ENCODE results near the gene CPEB1. TPM values are rescaled to one million over a fixed set of nuclear protein-coding genes. Genes with fewer than 3 reads are reported as not detected.

The CPEB1 gene
- total and polyA plus RNA-seq, 2 donors (not counting 1 experiment from before 2014, with no cell fraction given): 0.19 to 0.62 TPM

DNA sequence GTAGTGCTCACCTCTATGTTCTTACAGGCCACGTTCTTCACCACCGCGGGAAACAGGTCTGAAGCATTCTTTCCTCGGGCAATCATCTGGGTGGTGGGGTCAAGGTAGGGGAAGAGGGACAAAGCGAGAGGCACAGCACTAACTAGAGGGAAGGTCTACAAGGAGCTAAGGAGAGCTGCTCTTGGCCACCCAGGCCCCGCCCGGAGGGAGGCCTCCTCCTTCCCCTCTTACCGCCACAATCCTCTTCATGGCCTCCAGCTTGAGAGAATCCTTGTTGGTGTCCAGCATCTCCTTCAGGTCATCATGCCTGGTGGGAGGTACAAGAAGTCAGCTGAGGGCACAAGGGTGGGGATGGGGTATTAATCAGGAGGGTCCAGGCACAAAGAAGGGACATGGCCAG lies 42.0 kb upstream of the CPEB1 start:
- no peaks in the 10 kb centered on the region for H3K79me2 ChIP-seq (ENCODE audit: control insufficient read depth, insufficient read depth, low read length)
- ChIA-PET POLR2A (no interaction called here), CTCF (no interaction called here)
- no peak overlapping the region for H3K27ac Mint-ChIP-seq
- H2AFZ ChIP-seq (ENCODE audit: insufficient read depth, low read depth, low read length, poor library complexity, severe bottlenecking): no peak overlapping the region
- H3K27me3 ChIP-seq (replicated peaks in 1 of 4; ENCODE audit: control extremely low read depth in 1 of 4, control insufficient read depth in 3 of 4, insufficient read depth in 4 of 4, low read length in 3 of 4): peaks cover 0 to 7% (median 0%) of the 10 kb centered on the region in 4 experiments
- no peak overlapping the region for H3K4me3 ChIP-seq (ENCODE audit: control extremely low read depth in 1 of 5, extremely low read depth in 1 of 5, insufficient read depth in 1 of 5, low read depth in 2 of 5, low read length in 4 of 5)
- no peak for TF ChIP-seq EZH2 (IDR thresholded peaks at IDR 0.05; ENCODE audit: borderline replicate concordance, insufficient read depth, low read depth, low read length, poor library complexity, severe bottlenecking)
- TF ChIP-seq, protein P1, sequence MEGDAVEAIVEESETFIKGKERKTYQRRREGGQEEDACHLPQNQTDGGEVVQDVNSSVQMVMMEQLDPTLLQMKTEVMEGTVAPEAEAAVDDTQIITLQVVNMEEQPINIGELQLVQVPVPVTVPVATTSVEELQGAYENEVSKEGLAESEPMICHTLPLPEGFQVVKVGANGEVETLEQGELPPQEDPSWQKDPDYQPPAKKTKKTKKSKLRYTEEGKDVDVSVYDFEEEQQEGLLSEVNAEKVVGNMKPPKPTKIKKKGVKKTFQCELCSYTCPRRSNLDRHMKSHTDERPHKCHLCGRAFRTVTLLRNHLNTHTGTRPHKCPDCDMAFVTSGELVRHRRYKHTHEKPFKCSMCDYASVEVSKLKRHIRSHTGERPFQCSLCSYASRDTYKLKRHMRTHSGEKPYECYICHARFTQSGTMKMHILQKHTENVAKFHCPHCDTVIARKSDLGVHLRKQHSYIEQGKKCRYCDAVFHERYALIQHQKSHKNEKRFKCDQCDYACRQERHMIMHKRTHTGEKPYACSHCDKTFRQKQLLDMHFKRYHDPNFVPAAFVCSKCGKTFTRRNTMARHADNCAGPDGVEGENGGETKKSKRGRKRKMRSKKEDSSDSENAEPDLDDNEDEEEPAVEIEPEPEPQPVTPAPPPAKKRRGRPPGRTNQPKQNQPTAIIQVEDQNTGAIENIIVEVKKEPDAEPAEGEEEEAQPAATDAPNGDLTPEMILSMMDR (IDR thresholded peaks at IDR 0.05): no peak
- no peak overlapping the region for H3K9ac ChIP-seq (ENCODE audit: low read length)
- H3K9me3 Mint-ChIP-seq (ENCODE audit: insufficient read depth): no peaks in the 10 kb centered on the region
- H3K27me3 Mint-ChIP-seq: peaks cover 16% of the 10 kb centered on the region
- WGBS (ENCODE audit: insufficient coverage): no CpG with 5 or more reads among the region's 8 CpGs
- H3K4me1 Mint-ChIP-seq: no peaks in the 10 kb centered on the region
- no peaks in the 10 kb centered on the region for H3K36me3 ChIP-seq (replicated peaks in 1 of 2; ENCODE audit: control extremely low read depth in 1 of 2, control insufficient read depth in 1 of 2, extremely low read depth in 1 of 2, insufficient read depth in 2 of 2, low read length in 1 of 2)
- H3K4me2 ChIP-seq (replicated peaks; ENCODE audit: low read depth, low read length, poor library complexity, severe bottlenecking): no peak overlapping the region
- no peaks in the 10 kb centered on the region for H4K20me1 ChIP-seq (ENCODE audit: control insufficient read depth, insufficient read depth, low read length, poor library complexity, severe bottlenecking)
- ATAC-seq (ENCODE audit: low read depth) (no peak), DNase-seq (no peak)
- no peak overlapping the region for H3K4me3 Mint-ChIP-seq
- H3K9me3 ChIP-seq (ENCODE audit: control extremely low read depth in 1 of 3, control insufficient read depth in 2 of 3, insufficient read depth in 1 of 3, low read length in 2 of 3): no peaks in the 10 kb centered on the region
- no peak overlapping the region for H3K27ac ChIP-seq (ENCODE audit: low read length in 2 of 2)
- no peaks in the 10 kb centered on the region for H3K4me1 ChIP-seq (ENCODE audit: control insufficient read depth in 2 of 2, insufficient read depth in 2 of 2, low read length in 2 of 2)
- intact Hi-C loops (cut with micrococcal nuclease): no loop called here

- no peaks in the 10 kb centered on the region for H3K9me3 Mint-ChIP-seq (ENCODE audit: insufficient read depth)
- no peaks in the 10 kb centered on the region for H3K36me3 ChIP-seq (replicated peaks in 1 of 2; ENCODE audit: control extremely low read depth in 1 of 2, control insufficient read depth in 1 of 2, extremely low read depth in 1 of 2, insufficient read depth in 2 of 2, low read length in 1 of 2)
- no peaks in the 10 kb centered on the region for H3K9me3 ChIP-seq (ENCODE audit: control extremely low read depth in 1 of 3, control insufficient read depth in 2 of 3, insufficient read depth in 1 of 3, low read length in 2 of 3)
- POLR2A ChIA-PET: no interaction called here
- TF ChIP-seq, protein P1 (IDR thresholded peaks at IDR 0.05): no peak
- no peak for TF ChIP-seq EZH2 (IDR thresholded peaks at IDR 0.05; ENCODE audit: borderline replicate concordance, insufficient read depth, low read depth, low read length, poor library complexity, severe bottlenecking)
- H3K27ac Mint-ChIP-seq: no peak overlapping the region
- ATAC-seq (ENCODE audit: low read depth) (no peak), DNase-seq (no peak)
- intact Hi-C loops (cut with micrococcal nuclease): no loop called here
- H3K27me3 ChIP-seq (replicated peaks in 1 of 4; ENCODE audit: control extremely low read depth in 1 of 4, control insufficient read depth in 3 of 4, insufficient read depth in 4 of 4, low read length in 3 of 4): peaks cover 0 to 7% (median 0%) of the 10 kb centered on the region in 4 experiments
- H2AFZ ChIP-seq (ENCODE audit: insufficient read depth, low read depth, low read length, poor library complexity, severe bottlenecking): no peak overlapping the region
- CTCF ChIA-PET: no interaction called here
- H3K4me3 ChIP-seq (ENCODE audit: control extremely low read depth in 1 of 5, extremely low read depth in 1 of 5, insufficient read depth in 1 of 5, low read depth in 2 of 5, low read length in 4 of 5): no peak overlapping the region
- no peaks in the 10 kb centered on the region for H4K20me1 ChIP-seq (ENCODE audit: control insufficient read depth, insufficient read depth, low read length, poor library complexity, severe bottlenecking)
- H3K4me1 ChIP-seq (ENCODE audit: control insufficient read depth in 2 of 2, insufficient read depth in 2 of 2, low read length in 2 of 2): no peaks in the 10 kb centered on the region
- WGBS (ENCODE audit: insufficient coverage): 94% methylated on average over 9 of the region's 10 CpGs
- H3K27ac ChIP-seq (ENCODE audit: low read length in 2 of 2): no peak overlapping the region
- H3K79me2 ChIP-seq (ENCODE audit: control insufficient read depth, insufficient read depth, low read length): no peaks in the 10 kb centered on the region
- H3K4me2 ChIP-seq (replicated peaks; ENCODE audit: low read depth, low read length, poor library complexity, severe bottlenecking): no peak overlapping the region
- no peaks in the 10 kb centered on the region for H3K4me1 Mint-ChIP-seq
- H3K4me3 Mint-ChIP-seq: no peak overlapping the region
- H3K9ac ChIP-seq (ENCODE audit: low read length): no peak overlapping the region
- peaks cover 17% of the 10 kb centered on the region for H3K27me3 Mint-ChIP-seq
Observed at GRCh38 chr15:82688691-82689090, 41.5 kb upstream of the CPEB1 start.

All from B cell (primary cell).